CD4-positive, alpha-beta T cell treated with Interleukin-10 for 1 hour (primary cell): Measurements from ENCODE around the gene DDTL.
"Not testable (repeated sequence)": the region's sequence is repeated elsewhere in the genome, so short reads cannot be mapped to it uniquely, and the experiment has no call there.

Experiments used
- DNase-seq: peaks from one replicate; pipeline ENCODE4 v3.0.0-alpha.2; 2020

Gene DDTL

GRCh38 chr22:23966568-23966967 is at the start of gene DDTL:
Gene DDTL (plus strand): TSS chr22:23966888. CDS start chr22:23966915, 27 bp downstream.
- DNase-seq, result not testable (repeated sequence)

- DNase-seq, result not testable (repeated sequence)
These were observed 46.4 kb upstream of the DDTL start for GRCh38 chr22:23920267-23920611.

GRCh38 chr22:23921586-23922201 is 45.0 kb upstream of the DDTL start:
- DNase-seq, result not testable (repeated sequence)

GRCh38 chr22:23922921-23923320 is 43.8 kb upstream of the DDTL start:
- no peak for DNase-seq

- DNase-seq, result no peak
These were observed 41.6 kb upstream of the DDTL start for GRCh38 chr22:23925020-23925606.

- no peak for DNase-seq
These were observed 40.1 kb upstream of the DDTL start for GRCh38 chr22:23926561-23926960.

GRCh38 chr22:23938328-23939016 is 28.2 kb upstream of the DDTL start:
- DNase-seq, result no peak

GRCh38 chr22:23939017-23939357 is 27.7 kb upstream of the DDTL start:
- no peak for DNase-seq

GRCh38 chr22:23940166-23940565 is 26.5 kb upstream of the DDTL start:
- DNase-seq, result not testable (repeated sequence)

- not testable (repeated sequence) for DNase-seq
These were observed 19.3 kb upstream of the DDTL start for GRCh38 chr22:23947391-23947790.

GRCh38 chr22:23949764-23950163 is 16.9 kb upstream of the DDTL start:
- not testable (repeated sequence) for DNase-seq

- DNase-seq, result not testable (repeated sequence)
These were observed 15.3 kb upstream of the DDTL start for GRCh38 chr22:23951383-23951782.

- not testable (repeated sequence) for DNase-seq
These were observed 13.8 kb upstream of the DDTL start for GRCh38 chr22:23952794-23953405.

GRCh38 chr22:23953485-23953884 is 13.2 kb upstream of the DDTL start:
- not testable (repeated sequence) for DNase-seq

GRCh38 chr22:23954193-23954990 is 12.3 kb upstream of the DDTL start:
- DNase-seq, result not testable (repeated sequence)

- not testable (repeated sequence) for DNase-seq
These were observed 11.7 kb upstream of the DDTL start for GRCh38 chr22:23954991-23955305.

GRCh38 chr22:23955886-23956285 is 10.8 kb upstream of the DDTL start:
- not testable (repeated sequence) for DNase-seq

- peak; percentile 86 for DNase-seq
These were observed 10.3 kb upstream of the DDTL start for GRCh38 chr22:23956301-23956900.

GRCh38 chr22:23961084-23961771 is 5.5 kb upstream of the DDTL start, which contains the start of gene GSTT2B:
Gene GSTT2B (minus strand): TSS chr22:23961195. CDS start chr22:23961131, 64 bp downstream.
- DNase-seq, result not testable (repeated sequence)

GRCh38 chr22:23966094-23966493 is 594 bp upstream of the DDTL start:
- not testable (repeated sequence) for DNase-seq

- no peak for DNase-seq
These were observed 2.4 kb downstream of the DDTL start for GRCh38 chr22:23969071-23969470.

- no peak for DNase-seq
These were observed 3.5 kb downstream of the DDTL start for GRCh38 chr22:23970201-23970641.
